Islet of Langerhans (tissue), 1 donor: ENCODE measurements around the gene TANGO2.

Experiments
- FAIRE-seq: peaks from one replicate; lab custom pipeline; 2011; peaks lifted over from hg19 to GRCh38; lab: Jason Lieb, UNC

TANGO2 gene

GRCh38 chr22:20089226-20089976, 68.5 kb downstream of the TANGO2 start:
- FAIRE-seq = no peak

DNA sequence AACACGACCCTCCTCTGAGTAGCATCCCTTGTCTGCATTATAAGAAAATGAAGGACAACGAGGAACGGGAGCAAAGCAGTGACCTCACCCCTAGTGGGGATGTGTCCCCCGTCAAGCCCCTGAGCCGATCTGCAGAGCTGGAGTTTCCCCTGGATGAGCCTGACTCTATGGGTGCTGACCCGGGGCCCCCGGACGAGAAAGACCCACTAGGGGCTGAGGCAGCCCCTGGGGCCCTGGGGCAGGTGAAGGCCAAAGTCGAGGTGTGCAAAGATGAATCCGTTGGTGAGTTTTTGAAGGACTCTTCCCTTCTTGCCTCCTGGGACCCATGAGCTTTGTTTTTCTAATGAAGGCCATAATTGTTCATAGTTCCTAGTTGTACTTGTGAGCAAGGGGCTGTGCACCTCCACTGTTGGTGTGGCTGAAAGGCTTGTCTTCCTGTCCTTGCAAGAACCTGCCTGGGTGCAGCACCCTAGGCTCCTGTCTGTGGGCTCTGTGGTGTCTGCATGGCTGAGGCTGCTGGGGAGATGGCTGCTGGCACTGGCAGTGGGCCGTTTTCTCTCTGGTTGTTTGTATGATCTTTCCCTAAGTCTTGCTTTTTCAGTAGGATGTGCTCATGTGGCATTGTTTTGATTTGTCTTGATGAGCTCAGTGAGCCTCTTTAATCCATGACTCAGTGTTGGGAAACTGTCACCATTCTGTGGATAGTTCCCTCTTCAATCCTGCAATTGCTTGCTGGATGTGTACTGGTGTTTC, 69.2 kb downstream of the TANGO2 start:
- no peak for FAIRE-seq

DNA sequence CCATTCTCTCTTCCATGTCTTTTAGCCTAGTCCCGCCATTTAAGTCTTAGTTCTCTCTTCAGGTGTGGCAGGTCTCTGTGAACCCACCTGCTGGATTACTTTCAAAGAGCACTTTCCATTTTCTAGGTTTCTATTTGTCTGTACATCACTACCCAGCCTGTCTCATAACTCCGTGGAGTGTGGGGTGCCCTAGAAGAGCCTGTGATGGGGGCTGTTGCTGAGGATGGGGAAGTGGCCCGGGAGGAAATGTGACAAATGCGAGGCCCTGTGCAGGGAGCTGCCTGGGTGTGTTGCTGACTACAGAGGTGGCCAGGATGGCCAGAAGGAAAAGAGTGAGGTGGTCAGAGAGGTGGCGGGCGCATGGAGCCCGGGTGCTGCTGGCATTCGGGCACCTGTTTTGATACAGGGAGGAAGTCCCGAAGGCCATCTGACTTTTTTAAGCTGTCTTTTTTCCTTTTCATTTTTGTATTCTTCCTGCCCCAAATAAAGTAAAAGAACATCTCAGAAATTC, 69.9 kb downstream of the TANGO2 start:
- no peak for FAIRE-seq

GRCh38 chr22:20091690-20092476, 71.0 kb downstream of the TANGO2 start:
- FAIRE-seq = no peak

DNA sequence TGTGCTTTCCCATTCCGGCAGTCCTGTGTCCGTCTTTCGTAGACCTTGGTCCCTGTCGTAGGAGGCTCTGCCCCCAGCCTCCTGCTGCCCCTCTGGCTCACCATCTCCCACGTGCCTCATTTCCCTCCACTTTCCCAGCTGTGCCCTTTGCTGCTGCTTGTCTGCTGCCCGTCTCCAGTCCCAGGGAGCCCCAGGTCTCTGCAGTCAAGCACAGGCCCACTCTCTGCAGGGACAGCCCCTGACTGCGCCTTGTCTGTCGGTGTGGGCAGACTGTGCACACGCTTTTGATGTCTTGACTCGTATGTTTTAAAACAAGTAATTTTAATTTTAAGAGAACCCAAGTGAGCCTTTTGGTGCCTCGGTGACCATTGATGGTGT, 71.6 kb downstream of the TANGO2 start:
- no peak for FAIRE-seq

- FAIRE-seq = no peak
Measured at GRCh38 chr22:20093418-20094196, 72.7 kb downstream of the TANGO2 start.

- FAIRE-seq = no peak
Measured at GRCh38 chr22:20094197-20094807, 73.4 kb downstream of the TANGO2 start.

GRCh38 chr22:20095521-20095920, 74.6 kb downstream of the TANGO2 start:
- no peak for FAIRE-seq

GRCh38 chr22:20096574-20097420, 75.9 kb downstream of the TANGO2 start:
- FAIRE-seq = no peak

GRCh38 chr22:20099099-20099711, 78.3 kb downstream of the TANGO2 start:
- FAIRE-seq = no peak

GRCh38 chr22:20101638-20102037, 80.7 kb downstream of the TANGO2 start:
- no peak for FAIRE-seq

- no peak for FAIRE-seq
Measured at GRCh38 chr22:20102203-20102780, 81.4 kb downstream of the TANGO2 start.

DNA sequence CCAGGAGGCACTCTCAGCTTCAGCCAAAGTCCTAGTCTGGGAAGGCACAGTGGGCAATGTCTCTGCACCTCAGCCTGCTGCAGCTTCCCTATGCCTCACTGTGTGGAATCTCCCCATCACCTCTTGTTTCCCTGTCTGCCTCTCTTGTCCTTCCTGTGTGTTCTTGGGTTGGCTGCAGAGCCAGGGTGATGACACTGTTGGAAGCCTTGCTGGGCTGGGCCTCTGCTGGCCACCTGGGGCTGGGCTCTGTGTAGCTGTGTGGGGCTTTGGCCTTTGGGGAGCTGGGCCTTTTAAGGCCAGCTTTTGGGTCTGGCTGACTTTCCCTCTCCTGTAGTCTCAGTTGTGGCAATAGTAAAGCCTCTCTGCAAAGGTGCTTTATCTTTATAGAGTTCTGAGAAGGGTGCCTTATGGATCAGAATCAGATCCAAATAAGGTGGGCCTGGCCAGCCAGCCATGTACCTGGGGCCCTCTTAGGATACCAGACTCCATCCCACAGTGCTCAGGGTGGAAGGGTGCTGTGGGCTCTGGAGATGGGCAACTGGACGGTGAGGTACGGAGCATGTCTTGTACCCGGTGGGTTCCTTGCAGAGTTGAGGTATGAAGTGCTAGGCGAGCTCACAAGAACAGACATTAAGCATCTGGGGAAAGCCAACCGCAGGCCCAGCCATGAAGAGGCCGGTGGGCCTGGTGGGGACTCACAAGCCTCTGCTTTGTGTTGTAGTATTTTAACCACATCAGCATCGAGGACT, 84.7 kb downstream of the TANGO2 start:
- no peak for FAIRE-seq

DNA sequence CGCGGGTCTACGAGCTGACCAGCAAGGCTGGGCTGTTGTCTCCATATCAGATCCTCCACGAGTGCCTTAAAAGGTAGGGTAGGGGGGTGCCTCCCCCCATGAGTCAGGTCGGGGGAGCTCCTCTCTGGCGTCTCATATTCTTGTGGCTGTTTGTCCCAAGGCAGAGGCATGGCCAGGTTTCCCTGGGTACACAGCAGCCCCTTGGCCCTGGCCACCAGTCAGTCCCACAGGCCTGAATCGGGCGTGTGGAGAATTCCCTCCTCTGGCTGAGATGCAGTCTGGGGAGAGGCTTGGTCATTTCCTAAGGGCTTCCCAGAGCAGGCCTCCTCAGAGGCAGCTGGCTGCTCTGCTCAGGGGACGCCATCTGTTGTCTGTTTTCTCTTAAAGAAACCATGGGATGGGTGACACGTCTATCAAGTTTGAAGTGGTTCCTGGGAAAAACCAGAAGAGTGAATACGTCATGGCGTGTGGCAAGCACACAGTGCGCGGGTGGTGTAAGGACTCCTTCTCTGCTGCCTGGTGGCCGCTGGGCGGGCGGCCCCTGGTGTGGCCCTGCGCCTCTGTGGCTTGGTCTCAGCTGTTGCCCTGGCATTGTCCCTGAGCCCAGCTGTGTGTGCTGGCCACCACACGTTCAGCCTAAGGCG, 85.4 kb downstream of the TANGO2 start:
- FAIRE-seq = no peak

- no peak for FAIRE-seq
Measured at GRCh38 chr22:20106849-20107237, 85.9 kb downstream of the TANGO2 start.

- FAIRE-seq = no peak
Measured at GRCh38 chr22:20107471-20107901, 86.6 kb downstream of the TANGO2 start.

DNA sequence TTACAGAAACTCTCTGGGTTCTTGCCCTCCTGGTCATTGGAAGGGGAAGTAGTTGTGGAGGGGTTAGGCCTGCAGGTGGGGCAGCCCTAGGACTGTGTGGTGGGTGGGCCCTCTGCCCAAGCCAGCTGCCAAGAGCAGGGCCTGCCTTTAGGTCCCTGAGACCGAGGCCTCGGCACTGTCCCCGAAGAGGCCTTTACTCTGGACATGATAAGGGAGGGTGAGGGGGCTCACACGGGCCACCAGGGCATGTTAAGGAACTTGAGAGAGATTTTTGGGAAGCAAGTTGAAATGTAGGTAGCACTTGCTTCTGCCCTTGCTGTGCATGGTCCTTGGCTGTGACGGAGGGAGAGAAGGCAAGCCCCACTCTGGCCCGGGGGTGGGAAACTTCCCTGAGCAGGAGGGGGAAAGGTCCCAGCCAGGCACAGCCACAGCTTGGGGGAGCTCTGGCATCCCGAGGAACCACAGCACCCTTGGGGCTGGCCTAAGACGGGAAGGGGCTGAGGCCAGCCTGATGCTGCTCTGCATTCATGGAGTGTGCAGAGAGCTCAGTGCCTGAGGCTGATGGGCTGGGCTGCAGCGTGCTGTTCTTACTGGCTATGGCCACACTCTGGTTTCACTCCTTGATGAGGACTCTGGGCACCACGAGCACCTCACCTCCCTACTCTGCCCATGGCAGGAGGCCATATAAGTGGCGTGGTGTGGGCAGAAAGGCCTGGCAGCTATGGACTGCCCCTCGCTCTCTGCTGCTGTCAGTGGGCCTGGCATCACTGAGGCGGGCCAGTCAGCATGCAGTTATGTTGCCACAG, 87.2 kb downstream of the TANGO2 start:
- FAIRE-seq = no peak
